Measurements from ENCODE around the gene DSG2.

The DSG2 gene

GRCh38 chr18:31565345-31565744, 67.4 kb downstream of the DSG2 start:
- Histone ChIP-seq H4K20me1 (ENCODE audit: low read depth, low read length) (no peaks in the 10 kb centered on the region), H3K4me3 (ENCODE audit: insufficient read depth, low read length, poor library complexity, severe bottlenecking) (no peak overlapping the region), H2AFZ (ENCODE audit: low read depth, low read length, severe bottlenecking) (no peak overlapping the region), H3F3A (ENCODE audit: insufficient read depth) (no peaks in the 10 kb centered on the region), H3K27me3 (ENCODE audit: low read length) (no peaks in the 10 kb centered on the region), H3K4me2 (ENCODE audit: low read depth, low read length, poor library complexity, severe bottlenecking) (no peak overlapping the region), H3K9me3 (ENCODE audit: insufficient read depth, low read length) (no peaks in the 10 kb centered on the region), H3K79me2 (ENCODE audit: insufficient read depth, low read length) (no peaks in the 10 kb centered on the region), H3K9ac (ENCODE audit: low read length) (no peak overlapping the region), H3K9me2 (replicated peaks; ENCODE audit: insufficient read depth, low read length) (no peaks in the 10 kb centered on the region), H3K36me3 (ENCODE audit: low read length) (no peaks in the 10 kb centered on the region), H3K27ac (ENCODE audit: low read depth, low read length) (no peak overlapping the region)
- no peak for TF ChIP-seq CTCF (IDR thresholded peaks at IDR 0.05; ENCODE audit: insufficient read depth, low read length, poor library complexity, severe bottlenecking)

GRCh38 chr18:31565782-31566512, 68.0 kb downstream of the DSG2 start:
- Histone ChIP-seq H3K9me2 (replicated peaks; ENCODE audit: insufficient read depth, low read length) (no peaks in the 10 kb centered on the region), H3K4me3 (ENCODE audit: insufficient read depth, low read length, poor library complexity, severe bottlenecking) (no peak overlapping the region), H4K20me1 (ENCODE audit: low read depth, low read length) (no peaks in the 10 kb centered on the region), H3K4me2 (ENCODE audit: low read depth, low read length, poor library complexity, severe bottlenecking) (no peak overlapping the region), H3K79me2 (ENCODE audit: insufficient read depth, low read length) (no peaks in the 10 kb centered on the region), H3K27me3 (ENCODE audit: low read length) (no peaks in the 10 kb centered on the region), H3F3A (ENCODE audit: insufficient read depth) (no peaks in the 10 kb centered on the region), H3K9ac (ENCODE audit: low read length) (no peak overlapping the region), H3K9me3 (ENCODE audit: insufficient read depth, low read length) (no peaks in the 10 kb centered on the region), H2AFZ (ENCODE audit: low read depth, low read length, severe bottlenecking) (no peak overlapping the region), H3K36me3 (ENCODE audit: low read length) (no peaks in the 10 kb centered on the region), H3K27ac (ENCODE audit: low read depth, low read length) (no peak overlapping the region)
- no peak for TF ChIP-seq EZH2phosphoT487 (conservative IDR thresholded peaks at IDR 0.05; ENCODE audit: low read length)
- TF ChIP-seq CTCF (IDR thresholded peaks at IDR 0.05; ENCODE audit: insufficient read depth, low read length, poor library complexity, severe bottlenecking) = no peak

- no peaks in the 10 kb centered on the region for H3K36me3 ChIP-seq (ENCODE audit: low read length)
Measured at GRCh38 chr18:31566576-31567306, 68.8 kb downstream of the DSG2 start.

More at GRCh38 chr18:31566576-31567306, 68.8 kb downstream of the DSG2 start:
- no peak overlapping the region for H3K9ac ChIP-seq (ENCODE audit: low read length)
- H2AFZ ChIP-seq (ENCODE audit: low read depth, low read length, severe bottlenecking) = no peak overlapping the region
- H3K9me2 ChIP-seq (replicated peaks; ENCODE audit: insufficient read depth, low read length) = no peaks in the 10 kb centered on the region
- no peaks in the 10 kb centered on the region for H3K79me2 ChIP-seq (ENCODE audit: insufficient read depth, low read length)
- TF ChIP-seq CTCF (IDR thresholded peaks at IDR 0.05; ENCODE audit: insufficient read depth, low read length, poor library complexity, severe bottlenecking) = no peak
- TF ChIP-seq EZH2phosphoT487 (conservative IDR thresholded peaks at IDR 0.05; ENCODE audit: low read length) = no peak
- H3K27me3 ChIP-seq (ENCODE audit: low read length) = no peaks in the 10 kb centered on the region
- H3K4me3 ChIP-seq (ENCODE audit: insufficient read depth, low read length, poor library complexity, severe bottlenecking) = no peak overlapping the region
- H3K9me3 ChIP-seq (ENCODE audit: insufficient read depth, low read length) = no peaks in the 10 kb centered on the region
- H3K4me2 ChIP-seq (ENCODE audit: low read depth, low read length, poor library complexity, severe bottlenecking) = no peak overlapping the region
- H4K20me1 ChIP-seq (ENCODE audit: low read depth, low read length) = no peaks in the 10 kb centered on the region
- H3K27ac ChIP-seq (ENCODE audit: low read depth, low read length) = no peak overlapping the region
- H3F3A ChIP-seq (ENCODE audit: insufficient read depth) = no peaks in the 10 kb centered on the region
